ENCODE measurements around the gene GRM4. TPM values are rescaled to one million over a fixed set of nuclear protein-coding genes. Genes with fewer than 3 reads are reported as not detected.

The GRM4 gene
- total RNA-seq, 1 experiment from 2014 or later = 5.6 TPM

DNA sequence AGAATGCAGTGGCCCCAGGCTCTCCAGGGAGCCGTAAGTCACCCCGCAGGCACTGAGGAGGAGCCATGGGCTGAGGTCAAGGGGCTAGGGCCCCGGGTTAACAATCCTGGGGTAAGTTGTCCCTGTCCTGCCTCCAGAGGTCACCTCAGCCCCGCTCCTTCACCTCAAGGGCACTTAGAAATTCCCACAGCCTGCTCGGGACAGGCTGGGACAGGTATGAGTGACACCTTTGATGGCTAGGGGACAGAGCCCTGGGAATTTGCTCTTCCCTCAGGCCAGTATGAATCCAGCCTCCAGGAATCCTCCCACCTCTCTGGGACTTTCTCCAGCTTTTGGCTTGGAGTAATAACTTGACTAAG, 3.5 kb upstream of the GRM4 start:
- Mint-ChIP-seq H3K4me1 (peaks cover 42 to 56% of the 10 kb centered on the region in 2 experiments), H3K4me3 (peak overlapping the region in 1 of 2 experiments; percentile 51; a peak in 1 of 5 replicates)

More for the DNA sequence above, 3.5 kb upstream of the GRM4 start:
- peaks cover 16% of the 10 kb centered on the region for H3K4me1 ChIP-seq (ENCODE audit: insufficient read depth, low read length)
- H4K8ac ChIP-seq (replicated peaks; ENCODE audit: insufficient read length, low read depth, low read length) = no peak overlapping the region
- H2BK12ac ChIP-seq (ENCODE audit: insufficient read length, low read depth, low read length) = no peak overlapping the region
- H4K20me1 ChIP-seq (ENCODE audit: control insufficient read depth, insufficient read depth, insufficient read length) = no peaks in the 10 kb centered on the region
- H2BK120ac ChIP-seq (ENCODE audit: low read depth, low read length, poor library complexity, severe bottlenecking) = no peak overlapping the region
- 0 out of 7 replicates have a peak overlapping the region, but pooled peaks of 1 of the 3 experiments have one; percentile 16 for H3K27ac Mint-ChIP-seq
- no peak overlapping the region for H4K5ac ChIP-seq (ENCODE audit: insufficient read length, low read depth, low read length)
- no peak overlapping the region for H3K56ac ChIP-seq (ENCODE audit: insufficient read length, low read depth, low read length)
- H3K23ac ChIP-seq (ENCODE audit: insufficient read length, low read depth, low read length) = no peak overlapping the region
- H4K91ac ChIP-seq (ENCODE audit: insufficient read length, low read depth, low read length) = no peak overlapping the region
- TF ChIP-seq, protein P1, sequence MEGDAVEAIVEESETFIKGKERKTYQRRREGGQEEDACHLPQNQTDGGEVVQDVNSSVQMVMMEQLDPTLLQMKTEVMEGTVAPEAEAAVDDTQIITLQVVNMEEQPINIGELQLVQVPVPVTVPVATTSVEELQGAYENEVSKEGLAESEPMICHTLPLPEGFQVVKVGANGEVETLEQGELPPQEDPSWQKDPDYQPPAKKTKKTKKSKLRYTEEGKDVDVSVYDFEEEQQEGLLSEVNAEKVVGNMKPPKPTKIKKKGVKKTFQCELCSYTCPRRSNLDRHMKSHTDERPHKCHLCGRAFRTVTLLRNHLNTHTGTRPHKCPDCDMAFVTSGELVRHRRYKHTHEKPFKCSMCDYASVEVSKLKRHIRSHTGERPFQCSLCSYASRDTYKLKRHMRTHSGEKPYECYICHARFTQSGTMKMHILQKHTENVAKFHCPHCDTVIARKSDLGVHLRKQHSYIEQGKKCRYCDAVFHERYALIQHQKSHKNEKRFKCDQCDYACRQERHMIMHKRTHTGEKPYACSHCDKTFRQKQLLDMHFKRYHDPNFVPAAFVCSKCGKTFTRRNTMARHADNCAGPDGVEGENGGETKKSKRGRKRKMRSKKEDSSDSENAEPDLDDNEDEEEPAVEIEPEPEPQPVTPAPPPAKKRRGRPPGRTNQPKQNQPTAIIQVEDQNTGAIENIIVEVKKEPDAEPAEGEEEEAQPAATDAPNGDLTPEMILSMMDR (conservative IDR thresholded peaks at IDR 0.05) = no peak
- H3K14ac ChIP-seq (ENCODE audit: insufficient read depth, low read length) = no peak overlapping the region
- DNase-seq = peak; percentile 34
- peaks cover 12% of the 10 kb centered on the region for H3K23me2 ChIP-seq (ENCODE audit: insufficient read length, low read depth, low read length, poor library complexity, severe bottlenecking)
- H3K36me3 Mint-ChIP-seq (ENCODE audit: insufficient read depth in 1 of 3, low read depth in 3 of 3) = no peaks in the 10 kb centered on the region; a peak in 1 of 7 replicates
- no peak overlapping the region for H2BK20ac ChIP-seq (ENCODE audit: low read depth, low read length, poor library complexity, severe bottlenecking)
- no peak overlapping the region for H3T11ph ChIP-seq (ENCODE audit: low read length)
- H2BK5ac ChIP-seq (ENCODE audit: insufficient read length, low read length) = no peak overlapping the region
- H3K4ac ChIP-seq (ENCODE audit: low read depth, low read length) = no peak overlapping the region
- H3K79me2 ChIP-seq (ENCODE audit: insufficient read depth, low read length) = no peaks in the 10 kb centered on the region
- peaks cover 13% of the 10 kb centered on the region; the same call in 1 of the 2 replicates for H3K27me3 ChIP-seq (ENCODE audit: insufficient read depth, low read length)
- no peaks in the 10 kb centered on the region for H3K9me3 ChIP-seq (ENCODE audit: control insufficient read depth, low read depth, low read length)
- no peak overlapping the region for H2AK5ac ChIP-seq (ENCODE audit: insufficient read length, low read length)
- no peaks in the 10 kb centered on the region for H3K79me1 ChIP-seq (ENCODE audit: insufficient read depth, low read depth, low read length, poor library complexity, severe bottlenecking)
- no peak overlapping the region for H3K27ac ChIP-seq (ENCODE audit: insufficient read length, low read depth, low read length)
- no peak overlapping the region for H3K18ac ChIP-seq (ENCODE audit: insufficient read length, low read depth, low read length)
- no peak overlapping the region for H3K4me2 ChIP-seq (ENCODE audit: insufficient read depth, insufficient read length, low read length)
- no peak overlapping the region for H2BK15ac ChIP-seq (ENCODE audit: low read depth, low read length)
- H3K9me3 Mint-ChIP-seq = no peaks in the 10 kb centered on the region; a peak in 1 of 5 replicates
- WGBS (ENCODE audit: extremely low coverage, insufficient read length, low lambda C conversion rate) = no CpG with 5 or more reads among the region's 5 CpGs
- H3K9ac ChIP-seq (ENCODE audit: extremely low read depth, insufficient read length, low read length) = no peak overlapping the region
- no peak overlapping the region for H2AFZ ChIP-seq (ENCODE audit: low read length)
- peaks cover 90% of the 10 kb centered on the region for H3K27me3 Mint-ChIP-seq (ENCODE audit: low read depth)

Data from H9 (cell line).